Astrocyte of the hippocampus (primary cell): ENCODE data around the gene HEATR5A.
"Not testable (repeated sequence)": the region's sequence is repeated elsewhere in the genome, so short reads cannot be mapped to it uniquely, and the experiment has no call there.

Source experiments
- DNase-seq: peaks from one replicate; pipeline ENCODE4 v3.0.0; 2011; ENCODE audit warnings: low read depth, low spot score

Gene HEATR5A

GRCh38 chr14:31329876-31330521, 90.4 kb downstream of the HEATR5A start:
- DNase-seq, result not testable (repeated sequence)

- peak; percentile 17 for DNase-seq
Measured at GRCh38 chr14:31326111-31326510, 94.2 kb downstream of the HEATR5A start.

- DNase-seq, result no peak
Measured at GRCh38 chr14:31323419-31323818, 96.9 kb downstream of the HEATR5A start.

- no peak for DNase-seq
Measured at GRCh38 chr14:31320922-31321766, 99.2 kb downstream of the HEATR5A start.

GRCh38 chr14:31320216-31320615, 100.1 kb downstream of the HEATR5A start:
- DNase-seq, result no peak

GRCh38 chr14:31319701-31320100, 100.6 kb downstream of the HEATR5A start:
- DNase-seq, result no peak

GRCh38 chr14:31312934-31313333, 107.4 kb downstream of the HEATR5A start:
- no peak for DNase-seq

GRCh38 chr14:31312370-31312769, 108.0 kb downstream of the HEATR5A start:
- not testable (repeated sequence) for DNase-seq

GRCh38 chr14:31307618-31308017, 112.7 kb downstream of the HEATR5A start:
- DNase-seq, result no peak

- DNase-seq, result no peak
Measured at GRCh38 chr14:31307198-31307597, 113.2 kb downstream of the HEATR5A start.

- no peak for DNase-seq
Measured at GRCh38 chr14:31303654-31304053, 116.7 kb downstream of the HEATR5A start.

GRCh38 chr14:31300883-31301282, 119.5 kb downstream of the HEATR5A start:
- DNase-seq, result no peak

GRCh38 chr14:31300296-31300695, 120.1 kb downstream of the HEATR5A start:
- DNase-seq, result no peak

- peak; percentile 43 for DNase-seq
Measured at GRCh38 chr14:31297701-31298344, 122.5 kb downstream of the HEATR5A start.

- DNase-seq, result no peak
Measured at GRCh38 chr14:31297112-31297511, 123.2 kb downstream of the HEATR5A start.

GRCh38 chr14:31294746-31295405, 125.5 kb downstream of the HEATR5A start:
- DNase-seq, result peak; percentile 13

GRCh38 chr14:31292937-31293616, 127.3 kb downstream of the HEATR5A start:
- peak; percentile 20 for DNase-seq

GRCh38 chr14:31291210-31291609, 129.1 kb downstream of the HEATR5A start:
- DNase-seq, result peak; percentile 49

GRCh38 chr14:31287294-31287972, 132.9 kb downstream of the HEATR5A start:
- no peak for DNase-seq

- no peak for DNase-seq
Measured at GRCh38 chr14:31286456-31287293, 133.7 kb downstream of the HEATR5A start.
